Measurements from ENCODE around the gene PGAM5.

Gene PGAM5

DNA sequence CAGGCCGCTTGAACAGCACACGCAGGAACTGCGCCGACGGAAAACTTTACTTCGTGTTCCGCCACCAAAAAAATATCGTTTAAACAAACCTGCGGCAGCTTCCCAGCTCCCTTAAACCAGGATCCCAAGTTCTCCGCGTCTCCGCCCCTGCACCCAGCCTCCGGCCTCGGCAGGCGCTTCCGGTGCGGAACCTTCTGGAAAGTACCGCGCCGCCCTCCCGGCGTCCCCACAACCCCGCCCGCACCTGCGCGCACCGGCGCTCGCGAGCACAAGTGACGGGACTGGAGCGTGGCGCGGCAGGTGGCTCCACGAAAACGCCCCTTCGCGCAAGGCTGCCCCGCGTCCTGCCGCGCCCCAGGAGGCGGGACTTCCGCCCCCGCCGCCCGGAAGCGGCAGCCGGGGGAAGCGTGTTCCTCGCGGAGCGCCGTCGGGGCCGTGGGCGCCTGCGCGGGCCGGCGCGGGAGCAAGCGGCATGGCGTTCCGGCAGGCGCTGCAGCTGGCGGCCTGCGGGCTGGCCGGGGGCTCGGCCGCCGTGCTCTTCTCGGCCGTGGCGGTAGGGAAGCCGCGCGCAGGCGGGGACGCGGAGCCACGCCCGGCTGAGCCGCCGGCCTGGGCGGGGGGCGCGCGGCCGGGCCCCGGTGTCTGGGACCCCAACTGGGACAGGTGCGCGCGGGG lies at the start of gene PGAM5:
PGAM5 (plus strand) TSS at position 438 of the 675 bp plus-strand sequence; CDS start at position 473, 35 bp downstream.
- peak within 1 kb of the TSS; percentile 73 for H3K9ac ChIP-seq (ENCODE audit: low read depth, low read length)
- no peaks in the 10 kb centered on the region for H3K27me3 ChIP-seq (ENCODE audit: control insufficient read depth, insufficient read depth, low read length)
- H3K9me3 ChIP-seq (ENCODE audit: control insufficient read depth, insufficient read depth, low read length): no peaks in the 10 kb centered on the region
- H3K4me1 ChIP-seq (ENCODE audit: control insufficient read depth, insufficient read depth, low read length): no peaks in the 10 kb centered on the region
- H3K36me3 ChIP-seq (ENCODE audit: control insufficient read depth, insufficient read depth, low read length): peaks cover 9% of the 10 kb centered on the region
- peak within 1 kb of the TSS; percentile 70 for H3K4me3 ChIP-seq (ENCODE audit: low read depth, low read length)

- Histone ChIP-seq H3K9me3 (ENCODE audit: control insufficient read depth, insufficient read depth, low read length) (no peaks in the 10 kb centered on the region), H3K27me3 (ENCODE audit: control insufficient read depth, insufficient read depth, low read length) (no peaks in the 10 kb centered on the region), H3K4me1 (ENCODE audit: control insufficient read depth, insufficient read depth, low read length) (no peaks in the 10 kb centered on the region), H3K4me3 (ENCODE audit: low read depth, low read length) (no peak overlapping the region), H3K36me3 (ENCODE audit: control insufficient read depth, insufficient read depth, low read length) (peaks cover 85% of the 10 kb centered on the region), H3K9ac (ENCODE audit: low read depth, low read length) (no peak overlapping the region)
Observed at GRCh38 chr12:132660996-132661395, 49.6 kb upstream of the PGAM5 start.

GRCh38 chr12:132661972-132662371 lies 48.7 kb upstream of the PGAM5 start:
- no peaks in the 10 kb centered on the region for H3K27me3 ChIP-seq (ENCODE audit: control insufficient read depth, insufficient read depth, low read length)
- H3K36me3 ChIP-seq (ENCODE audit: control insufficient read depth, insufficient read depth, low read length): peaks cover 88% of the 10 kb centered on the region
- H3K4me3 ChIP-seq (ENCODE audit: low read depth, low read length): no peak overlapping the region
- H3K4me1 ChIP-seq (ENCODE audit: control insufficient read depth, insufficient read depth, low read length): no peaks in the 10 kb centered on the region
- H3K9ac ChIP-seq (ENCODE audit: low read depth, low read length): no peak overlapping the region
- no peaks in the 10 kb centered on the region for H3K9me3 ChIP-seq (ENCODE audit: control insufficient read depth, insufficient read depth, low read length)

DNA sequence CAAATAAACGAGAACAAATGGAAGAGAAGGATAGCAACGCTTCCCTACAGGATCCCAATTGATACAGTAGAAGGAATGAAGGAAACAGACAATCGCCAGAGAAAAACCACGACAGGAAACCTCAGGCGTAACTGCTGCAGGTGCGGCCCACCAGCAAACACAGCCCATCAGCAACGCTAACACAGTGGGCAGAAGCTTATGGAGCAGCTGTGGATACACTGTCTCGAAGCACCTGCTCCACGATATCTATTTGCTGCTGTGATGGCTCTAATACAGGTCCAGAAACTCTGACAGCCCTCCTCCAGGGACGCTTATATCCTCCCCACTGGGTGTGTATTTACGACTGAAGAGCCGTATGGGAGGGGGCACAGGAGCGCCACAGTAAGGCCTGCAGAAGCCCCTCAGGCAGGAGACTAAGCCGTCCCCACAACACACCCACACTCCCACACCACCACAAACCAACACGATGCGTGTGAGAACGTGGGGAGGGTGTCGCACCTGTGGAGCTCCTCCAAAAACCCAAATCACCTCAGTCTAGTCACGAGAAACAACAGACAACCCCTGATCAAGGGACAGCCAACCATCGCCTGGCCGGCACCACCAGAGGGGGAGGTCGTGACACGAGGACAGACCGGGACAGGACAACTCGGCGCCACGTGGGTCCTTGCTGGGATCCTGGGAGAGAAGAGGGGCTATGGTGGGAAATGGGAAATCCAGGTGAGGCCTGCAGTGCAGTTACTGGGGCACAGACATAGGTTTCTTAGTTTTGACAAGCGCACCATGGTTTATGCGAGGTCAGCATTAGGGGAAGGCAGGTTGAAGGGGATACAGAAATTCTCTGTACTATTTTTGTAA lies 47.5 kb upstream of the PGAM5 start:
- Histone ChIP-seq H3K4me3 (ENCODE audit: low read depth, low read length) (no peak overlapping the region), H3K9me3 (ENCODE audit: control insufficient read depth, insufficient read depth, low read length) (no peaks in the 10 kb centered on the region), H3K27me3 (ENCODE audit: control insufficient read depth, insufficient read depth, low read length) (no peaks in the 10 kb centered on the region), H3K36me3 (ENCODE audit: control insufficient read depth, insufficient read depth, low read length) (peaks cover 88% of the 10 kb centered on the region), H3K9ac (ENCODE audit: low read depth, low read length) (no peak overlapping the region), H3K4me1 (ENCODE audit: control insufficient read depth, insufficient read depth, low read length) (no peaks in the 10 kb centered on the region)

GRCh38 chr12:132664206-132665148 lies 46.2 kb upstream of the PGAM5 start:
- no peak overlapping the region for H3K9ac ChIP-seq (ENCODE audit: low read depth, low read length)

GRCh38 chr12:132665149-132665491 lies 45.5 kb upstream of the PGAM5 start:
- Histone ChIP-seq H3K4me1 (ENCODE audit: control insufficient read depth, insufficient read depth, low read length) (no peaks in the 10 kb centered on the region), H3K36me3 (ENCODE audit: control insufficient read depth, insufficient read depth, low read length) (peaks cover 84% of the 10 kb centered on the region), H3K4me3 (ENCODE audit: low read depth, low read length) (no peak overlapping the region), H3K9ac (ENCODE audit: low read depth, low read length) (no peak overlapping the region), H3K27me3 (ENCODE audit: control insufficient read depth, insufficient read depth, low read length) (no peaks in the 10 kb centered on the region), H3K9me3 (ENCODE audit: control insufficient read depth, insufficient read depth, low read length) (no peaks in the 10 kb centered on the region)

More at GRCh38 chr12:132664206-132665148, 46.2 kb upstream of the PGAM5 start:
- Histone ChIP-seq H3K27me3 (ENCODE audit: control insufficient read depth, insufficient read depth, low read length) (no peaks in the 10 kb centered on the region), H3K4me1 (ENCODE audit: control insufficient read depth, insufficient read depth, low read length) (no peaks in the 10 kb centered on the region), H3K4me3 (ENCODE audit: low read depth, low read length) (no peak overlapping the region), H3K9me3 (ENCODE audit: control insufficient read depth, insufficient read depth, low read length) (no peaks in the 10 kb centered on the region), H3K36me3 (ENCODE audit: control insufficient read depth, insufficient read depth, low read length) (peaks cover 82% of the 10 kb centered on the region)

DNA sequence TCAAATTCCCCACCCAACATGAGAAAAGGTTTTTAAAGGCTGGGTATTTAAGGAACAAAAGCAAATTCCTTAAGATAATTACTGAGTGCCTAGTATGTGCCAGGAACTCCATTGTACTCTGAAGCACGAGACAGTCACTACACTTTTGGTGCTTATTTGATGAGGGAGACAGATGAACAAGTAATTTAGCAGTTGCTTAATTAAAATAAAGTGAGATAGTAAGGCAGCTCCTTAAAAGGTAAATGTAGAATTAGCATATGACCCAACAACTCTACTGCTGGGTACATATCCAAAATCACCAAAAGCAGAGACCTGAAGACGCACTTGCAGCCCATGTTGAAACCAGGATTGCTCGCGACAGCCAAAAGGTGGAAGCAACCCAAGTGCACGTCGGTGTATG lies 44.8 kb upstream of the PGAM5 start:
- no peak overlapping the region for H3K9ac ChIP-seq (ENCODE audit: low read depth, low read length)
- H3K36me3 ChIP-seq (ENCODE audit: control insufficient read depth, insufficient read depth, low read length): peaks cover 78% of the 10 kb centered on the region
- H3K9me3 ChIP-seq (ENCODE audit: control insufficient read depth, insufficient read depth, low read length): no peaks in the 10 kb centered on the region
- H3K27me3 ChIP-seq (ENCODE audit: control insufficient read depth, insufficient read depth, low read length): no peaks in the 10 kb centered on the region
- H3K4me1 ChIP-seq (ENCODE audit: control insufficient read depth, insufficient read depth, low read length): no peaks in the 10 kb centered on the region
- H3K4me3 ChIP-seq (ENCODE audit: low read depth, low read length): no peak overlapping the region

GRCh38 chr12:132668191-132669088 lies 42.2 kb upstream of the PGAM5 start:
- H3K9ac ChIP-seq (ENCODE audit: low read depth, low read length): no peak overlapping the region
- no peaks in the 10 kb centered on the region for H3K27me3 ChIP-seq (ENCODE audit: control insufficient read depth, insufficient read depth, low read length)
- H3K4me1 ChIP-seq (ENCODE audit: control insufficient read depth, insufficient read depth, low read length): no peaks in the 10 kb centered on the region
- no peaks in the 10 kb centered on the region for H3K9me3 ChIP-seq (ENCODE audit: control insufficient read depth, insufficient read depth, low read length)
- H3K4me3 ChIP-seq (ENCODE audit: low read depth, low read length): no peak overlapping the region
- H3K36me3 ChIP-seq (ENCODE audit: control insufficient read depth, insufficient read depth, low read length): peaks cover 71% of the 10 kb centered on the region

DNA sequence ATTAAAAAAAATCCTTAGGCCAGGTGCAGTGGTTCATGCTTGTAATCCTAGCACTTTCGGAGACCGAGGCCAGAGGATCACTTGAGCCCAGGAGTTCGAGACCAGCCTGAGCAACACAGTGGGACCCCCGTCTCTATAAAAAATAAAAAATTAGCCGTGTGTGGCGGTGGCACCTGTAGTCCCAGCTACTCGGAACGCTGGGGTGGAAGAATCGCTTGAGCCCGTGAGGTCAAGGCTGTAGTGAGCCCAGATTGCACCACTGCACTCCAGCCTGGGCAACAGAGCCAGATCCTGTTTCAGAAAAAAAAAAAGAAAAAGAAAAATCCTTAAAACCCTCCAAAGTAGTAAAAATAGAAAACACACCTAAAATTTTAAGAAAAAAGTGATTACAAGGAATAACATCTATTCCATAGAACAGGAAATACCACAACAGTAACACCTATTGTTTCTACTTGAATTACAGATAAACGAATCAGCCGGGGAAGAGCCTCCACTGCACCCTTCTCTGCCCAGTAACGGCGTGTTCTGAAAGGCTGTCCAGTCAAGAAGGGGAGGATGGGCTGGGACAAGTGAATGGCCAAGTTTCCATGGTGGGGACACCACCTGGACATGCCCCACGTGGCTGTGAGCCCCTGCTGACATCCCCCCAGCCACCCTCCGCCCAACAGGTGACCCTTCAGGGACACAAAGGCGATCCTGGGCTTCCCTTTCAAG lies 41.3 kb upstream of the PGAM5 start:
- Histone ChIP-seq H3K9me3 (ENCODE audit: control insufficient read depth, insufficient read depth, low read length) (no peaks in the 10 kb centered on the region), H3K36me3 (ENCODE audit: control insufficient read depth, insufficient read depth, low read length) (peaks cover 70% of the 10 kb centered on the region), H3K4me1 (ENCODE audit: control insufficient read depth, insufficient read depth, low read length) (no peaks in the 10 kb centered on the region), H3K9ac (ENCODE audit: low read depth, low read length) (no peak overlapping the region), H3K27me3 (ENCODE audit: control insufficient read depth, insufficient read depth, low read length) (no peaks in the 10 kb centered on the region), H3K4me3 (ENCODE audit: low read depth, low read length) (no peak overlapping the region)

- H3K9me3 ChIP-seq (ENCODE audit: control insufficient read depth, insufficient read depth, low read length): no peaks in the 10 kb centered on the region
- no peak overlapping the region for H3K9ac ChIP-seq (ENCODE audit: low read depth, low read length)
- H3K36me3 ChIP-seq (ENCODE audit: control insufficient read depth, insufficient read depth, low read length): peaks cover 69% of the 10 kb centered on the region
Observed at GRCh38 chr12:132672116-132672515, 38.5 kb upstream of the PGAM5 start.

More at GRCh38 chr12:132672116-132672515, 38.5 kb upstream of the PGAM5 start:
- H3K4me3 ChIP-seq (ENCODE audit: low read depth, low read length): no peak overlapping the region
- no peaks in the 10 kb centered on the region for H3K4me1 ChIP-seq (ENCODE audit: control insufficient read depth, insufficient read depth, low read length)
- no peaks in the 10 kb centered on the region for H3K27me3 ChIP-seq (ENCODE audit: control insufficient read depth, insufficient read depth, low read length)

Data from iPS-15b (cell line).